Mucosa of descending colon (tissue), 3 donors: ENCODE measurements around the gene FAM228B. TPM values are rescaled to one million over a fixed set of nuclear protein-coding genes. Genes with fewer than 3 reads are reported as not detected.

ENCODE experiments used
- ATAC-seq: fragments of 200-7000 bp; cut with Tn5 transposase; one replicate; pipeline ENCODE4 v1.9.1; 2020; ENCODE audit warnings: mild to moderate bottlenecking, moderate library complexity
- DNase-seq, 3 donors: peaks; one replicate each; pipeline ENCODE4 v3.0.0-alpha.2; 2020
- H3K36me3 ChIP-seq: fragments of 200-600 bp; one replicate; pipeline ENCODE4 v1.8.0; 2021; ENCODE audit warnings: low read depth, mild to moderate bottlenecking
- H3K4me1 ChIP-seq: fragments of 200-600 bp; one replicate; pipeline ENCODE4 v1.8.0; 2021; ENCODE audit warnings: low read depth, mild to moderate bottlenecking
- H3K4me3 ChIP-seq: fragments of 200-600 bp; one replicate; pipeline ENCODE4 v1.8.0; 2021; ENCODE audit warnings: mild to moderate bottlenecking
- H3K9me3 ChIP-seq: fragments of 200-600 bp; one replicate; pipeline ENCODE4 v1.8.0; 2021; ENCODE audit warnings: mild to moderate bottlenecking
- intact Hi-C, 2 donors: fragments of 100-400 bp; cut with DNase I in 1 of 2; cut with micrococcal nuclease in 1 of 2; formaldehyde crosslinking; loops; one replicate each; pipeline versions ENCODE4 v1.11.0 to v1.11.1; 2022; cut with DNase I, micrococcal nuclease
- total RNA-seq, 3 donors: library from RNA; stranded (reverse); fragmentation: NEBNext Ultra II Directional in 2 of 3; extraction: Animal tissue kit (Norgen Biotek cat#: 25700) in 2 of 3; gene quantifications; one replicate each; pipeline versions ENCODE4 v1.2.1 to v1.2.4, GENCODE V29; 2021 to 2023
- TF ChIP-seq, protein P1 (sequence below): fragments of 200-600 bp; IDR thresholded peaks from one replicate; pipeline ENCODE4 v1.8.0; 2022; ENCODE audit warnings: antibody characterized with exemption, mild to moderate bottlenecking
- donor health status: DM: no; HTN: no; CAD: no; lungs with moderate emphysema.
- donor health status: DM: no; HTN: no; CAD: no.
- donor health status: DM: no; HTN: yes; CAD: no.

The FAM228B gene
- total RNA-seq, 3 donors from 2014 or later: 4.8 to 36.6 (median 7.8) TPM

DNA sequence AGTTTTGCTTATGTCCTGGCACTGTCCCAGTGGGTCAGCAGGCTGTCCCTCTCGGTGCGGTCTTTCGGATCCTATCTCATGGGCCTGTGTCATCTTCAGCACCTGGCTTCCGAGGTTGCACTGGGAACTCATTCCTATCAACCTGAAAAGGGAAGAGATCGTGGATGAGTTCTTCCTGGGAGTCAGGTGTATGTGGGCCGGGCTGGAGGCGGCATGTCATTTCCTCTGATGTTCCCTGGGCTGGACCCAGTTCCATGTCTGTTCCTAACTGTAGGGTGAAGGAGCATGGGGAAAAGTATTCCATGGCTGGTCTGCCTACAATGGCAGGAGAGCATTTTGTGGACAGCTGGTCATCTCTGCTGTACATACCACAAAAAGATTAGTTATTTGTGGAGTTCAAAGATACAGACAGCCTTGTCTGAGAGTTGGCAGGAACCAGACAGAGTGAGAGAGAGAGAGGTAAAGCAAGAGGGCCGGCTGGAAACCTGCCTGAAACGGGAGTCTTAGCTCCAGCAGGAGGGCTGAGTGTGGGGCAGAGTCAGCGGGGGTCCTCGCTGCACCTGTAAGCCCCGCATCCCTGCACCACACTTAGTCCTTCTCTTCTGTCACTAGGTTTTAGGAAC, 76.8 kb downstream of the FAM228B start:
- no peaks in the 10 kb centered on the region for H3K36me3 ChIP-seq
- ATAC-seq: no peak

DNA sequence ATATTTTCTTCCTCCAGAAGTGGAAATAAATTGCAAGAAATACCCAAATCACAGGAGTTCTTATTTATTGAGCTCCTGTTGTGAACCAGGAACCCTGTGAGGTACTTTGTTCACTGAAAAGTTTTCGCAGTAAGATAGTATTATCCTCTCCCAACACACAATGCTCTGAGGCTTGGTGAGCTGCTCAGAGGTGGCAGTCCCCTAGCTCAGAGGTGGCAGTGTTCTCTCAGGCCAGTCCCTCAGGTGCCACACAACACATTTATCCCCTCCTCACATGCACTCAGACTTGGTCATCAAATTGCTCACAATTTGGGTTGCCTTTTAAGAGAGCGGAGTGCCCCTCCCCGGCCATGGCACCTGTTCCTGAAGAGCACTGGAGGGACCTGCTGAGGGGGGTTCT, 77.5 kb downstream of the FAM228B start:
- TF ChIP-seq, protein P1, sequence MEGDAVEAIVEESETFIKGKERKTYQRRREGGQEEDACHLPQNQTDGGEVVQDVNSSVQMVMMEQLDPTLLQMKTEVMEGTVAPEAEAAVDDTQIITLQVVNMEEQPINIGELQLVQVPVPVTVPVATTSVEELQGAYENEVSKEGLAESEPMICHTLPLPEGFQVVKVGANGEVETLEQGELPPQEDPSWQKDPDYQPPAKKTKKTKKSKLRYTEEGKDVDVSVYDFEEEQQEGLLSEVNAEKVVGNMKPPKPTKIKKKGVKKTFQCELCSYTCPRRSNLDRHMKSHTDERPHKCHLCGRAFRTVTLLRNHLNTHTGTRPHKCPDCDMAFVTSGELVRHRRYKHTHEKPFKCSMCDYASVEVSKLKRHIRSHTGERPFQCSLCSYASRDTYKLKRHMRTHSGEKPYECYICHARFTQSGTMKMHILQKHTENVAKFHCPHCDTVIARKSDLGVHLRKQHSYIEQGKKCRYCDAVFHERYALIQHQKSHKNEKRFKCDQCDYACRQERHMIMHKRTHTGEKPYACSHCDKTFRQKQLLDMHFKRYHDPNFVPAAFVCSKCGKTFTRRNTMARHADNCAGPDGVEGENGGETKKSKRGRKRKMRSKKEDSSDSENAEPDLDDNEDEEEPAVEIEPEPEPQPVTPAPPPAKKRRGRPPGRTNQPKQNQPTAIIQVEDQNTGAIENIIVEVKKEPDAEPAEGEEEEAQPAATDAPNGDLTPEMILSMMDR: no peak
- ATAC-seq (no peak), DNase-seq (no peak)
- intact Hi-C loops: no loop called here
- H3K9me3 ChIP-seq: no peaks in the 10 kb centered on the region
- H3K4me1 ChIP-seq: no peaks in the 10 kb centered on the region
- H3K36me3 ChIP-seq: no peaks in the 10 kb centered on the region
- H3K4me3 ChIP-seq: no peak overlapping the region

More for the DNA sequence above, 76.8 kb downstream of the FAM228B start:
- Histone ChIP-seq H3K4me3 (no peak overlapping the region), H3K4me1 (no peaks in the 10 kb centered on the region), H3K9me3 (no peaks in the 10 kb centered on the region)
- no peak for DNase-seq
- intact Hi-C loops: no loop called here
- TF ChIP-seq, protein P1: no peak

DNA sequence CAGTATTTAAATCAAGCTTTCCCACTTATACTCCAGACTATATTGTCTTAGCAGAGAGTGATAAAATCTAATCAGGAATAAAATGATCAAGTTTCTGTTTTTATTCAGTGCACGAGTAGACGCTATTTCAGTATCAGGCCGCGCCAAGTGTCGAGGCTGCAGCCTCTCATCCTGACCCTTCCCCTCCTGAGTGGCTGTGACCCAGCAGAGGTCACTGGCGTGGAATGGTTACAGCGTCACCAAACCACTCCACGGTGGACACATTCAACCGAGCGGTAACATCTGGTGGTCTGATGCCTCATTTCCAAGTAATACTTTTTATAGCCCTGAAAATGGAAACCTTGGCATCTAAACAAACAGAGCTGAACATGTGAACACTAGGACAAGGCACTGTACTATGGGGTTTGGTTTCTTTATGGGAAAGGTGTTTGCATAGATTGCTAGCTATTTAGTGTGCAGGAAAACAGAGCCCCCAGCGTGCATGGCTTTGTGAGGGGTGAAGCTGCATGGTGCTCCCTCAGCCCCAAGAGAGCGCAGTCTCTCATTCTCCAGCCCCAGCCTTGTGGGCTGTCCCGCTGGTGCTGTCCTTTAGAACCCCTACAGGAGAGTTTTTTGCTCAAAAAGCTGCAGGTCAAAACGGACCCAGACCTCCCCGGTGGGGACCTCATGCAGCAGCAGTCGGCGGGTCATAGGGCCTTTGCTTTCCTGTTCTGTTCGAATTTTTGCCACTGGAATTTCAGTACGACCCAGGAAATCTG, 79.9 kb downstream of the FAM228B start:
- TF ChIP-seq, protein P1: no peak
- H3K4me3 ChIP-seq: no peak overlapping the region
- intact Hi-C loops: no loop called here
- H3K9me3 ChIP-seq: no peaks in the 10 kb centered on the region
- DNase-seq (no peak), ATAC-seq (no peak)
- H3K4me1 ChIP-seq: no peaks in the 10 kb centered on the region
- H3K36me3 ChIP-seq: no peaks in the 10 kb centered on the region

DNA sequence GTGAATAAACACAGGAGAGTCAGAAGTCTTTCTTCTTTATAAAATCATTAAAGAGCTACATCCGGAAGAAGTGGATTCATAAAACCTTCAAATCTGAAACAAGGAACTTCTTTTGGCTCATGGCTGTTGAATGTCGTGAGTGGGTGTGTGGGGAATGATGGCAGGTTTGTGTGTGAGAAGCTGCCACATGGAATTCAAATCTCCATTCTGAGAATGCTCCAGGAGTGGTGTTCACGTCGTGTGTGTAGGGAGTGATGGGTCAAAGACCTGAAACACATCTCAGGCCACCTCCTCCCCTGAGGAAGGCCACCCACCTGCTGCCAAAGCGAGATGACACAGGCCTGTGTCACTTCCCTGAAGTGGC, 80.5 kb downstream of the FAM228B start:
- no peaks in the 10 kb centered on the region for H3K4me1 ChIP-seq
- H3K36me3 ChIP-seq: no peaks in the 10 kb centered on the region
- intact Hi-C loops: no loop called here
- TF ChIP-seq, protein P1: no peak
- H3K9me3 ChIP-seq: no peaks in the 10 kb centered on the region
- no peak overlapping the region for H3K4me3 ChIP-seq
- ATAC-seq (no peak), DNase-seq (no peak)

DNA sequence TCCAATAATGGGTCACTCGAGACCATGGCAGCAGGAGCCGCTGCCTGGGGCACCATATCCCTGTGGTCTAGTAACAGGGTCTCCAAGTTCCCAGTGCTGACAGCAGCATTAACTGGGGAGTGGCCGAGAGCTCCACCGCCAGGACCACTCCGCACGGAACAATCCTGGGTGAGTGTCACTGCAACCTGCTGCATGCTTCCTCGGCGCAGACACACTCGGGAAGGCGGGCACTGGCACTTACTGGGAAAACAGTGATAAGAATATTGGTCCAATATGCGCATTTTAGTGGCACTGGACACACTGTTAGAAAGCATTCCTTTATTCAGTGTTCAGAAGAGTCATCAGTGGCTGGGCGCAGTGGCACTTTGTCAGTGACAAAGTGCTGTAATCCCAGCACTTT, 81.2 kb downstream of the FAM228B start:
- Histone ChIP-seq H3K4me1 (no peaks in the 10 kb centered on the region), H3K9me3 (no peaks in the 10 kb centered on the region), H3K36me3 (no peaks in the 10 kb centered on the region), H3K4me3 (no peak overlapping the region)
- no peak for DNase-seq
- TF ChIP-seq, protein P1: no peak
- ATAC-seq: no peak
- intact Hi-C loops: no loop called here
